Renal cortical epithelial cell (primary cell): ENCODE data around the gene SLC9A9. TPM values are rescaled to one million over a fixed set of nuclear protein-coding genes. Genes with fewer than 3 reads are reported as not detected.

Experiments
- DNase-seq: peaks from one replicate; pipeline ENCODE4 v3.0.0-alpha.2; 2011; ENCODE audit warnings: low read depth
- total RNA-seq: library from RNA; depleted of rRNA; stranded (reverse); fragments of >200 nt; gene quantifications from 2 replicates; pipeline ENCODE4 v1.2.3, GENCODE V29; 2014

SLC9A9 gene
- total RNA-seq, 1 donor from 2014 or later = 1.0 TPM

- no peak for DNase-seq
Observed at GRCh38 chr3:143843587-143843986, 4.7 kb downstream of the SLC9A9 start.

DNA sequence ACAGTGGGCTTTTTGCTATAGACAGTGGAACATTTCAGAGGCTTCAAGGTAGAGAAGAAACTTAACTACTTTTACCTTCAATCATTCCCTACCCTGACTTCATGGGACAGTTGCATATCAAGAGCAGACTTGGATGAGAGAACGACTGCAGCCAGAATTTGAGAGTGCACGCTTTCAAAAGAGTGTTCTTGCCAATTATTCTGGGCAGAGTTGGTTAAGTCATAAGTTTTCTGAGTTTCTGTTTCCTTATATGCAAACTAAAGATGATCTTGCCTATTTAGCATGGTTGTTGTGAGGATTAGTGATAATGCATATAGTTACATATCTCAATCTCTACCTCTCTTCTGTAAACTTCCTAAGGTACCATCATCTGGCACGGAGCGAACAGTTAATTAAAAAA lies 7.6 kb downstream of the SLC9A9 start:
- no peak for DNase-seq

GRCh38 chr3:143839980-143840379 lies 8.3 kb downstream of the SLC9A9 start:
- DNase-seq = no peak

DNA sequence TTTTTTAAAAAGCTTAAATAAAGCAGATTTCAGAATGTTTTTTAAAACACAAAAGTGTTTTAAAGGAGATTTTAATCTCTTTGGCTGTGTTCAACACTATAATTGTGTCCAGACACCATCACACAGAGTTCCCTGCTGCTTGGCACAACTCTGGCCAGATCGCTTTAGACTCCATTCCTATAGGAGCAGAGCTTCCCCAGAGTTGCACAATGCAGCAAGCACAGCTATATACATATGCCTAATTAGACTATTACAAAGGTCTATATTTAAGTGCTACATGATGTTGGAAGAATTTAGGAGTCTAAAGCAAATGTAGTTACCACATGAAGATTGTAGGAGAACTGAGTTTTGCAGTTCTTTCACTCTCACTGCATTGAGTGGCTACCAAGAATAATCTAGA lies 11.2 kb downstream of the SLC9A9 start:
- no peak for DNase-seq

DNA sequence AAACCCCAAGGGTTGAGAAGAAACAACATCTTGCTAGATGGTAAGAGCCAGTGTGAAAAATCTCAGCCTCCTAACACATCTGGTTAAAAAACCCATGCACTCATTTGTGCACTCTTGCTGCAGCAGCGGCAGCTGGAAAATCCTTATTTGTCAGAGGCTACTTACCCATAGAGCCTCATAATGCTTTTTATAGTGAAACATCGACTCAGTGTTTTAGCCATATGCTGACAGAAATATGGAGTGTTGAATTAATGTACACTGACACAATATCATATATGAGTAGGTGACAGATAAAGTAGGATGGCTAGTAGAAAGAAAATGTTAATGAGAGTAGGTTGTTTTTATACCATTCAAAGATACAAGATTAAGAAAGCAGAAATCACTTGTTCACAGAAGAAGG lies 13.0 kb downstream of the SLC9A9 start:
- no peak for DNase-seq

- DNase-seq = peak; percentile 89
Observed at GRCh38 chr3:143832433-143832832, 15.8 kb downstream of the SLC9A9 start.

DNA sequence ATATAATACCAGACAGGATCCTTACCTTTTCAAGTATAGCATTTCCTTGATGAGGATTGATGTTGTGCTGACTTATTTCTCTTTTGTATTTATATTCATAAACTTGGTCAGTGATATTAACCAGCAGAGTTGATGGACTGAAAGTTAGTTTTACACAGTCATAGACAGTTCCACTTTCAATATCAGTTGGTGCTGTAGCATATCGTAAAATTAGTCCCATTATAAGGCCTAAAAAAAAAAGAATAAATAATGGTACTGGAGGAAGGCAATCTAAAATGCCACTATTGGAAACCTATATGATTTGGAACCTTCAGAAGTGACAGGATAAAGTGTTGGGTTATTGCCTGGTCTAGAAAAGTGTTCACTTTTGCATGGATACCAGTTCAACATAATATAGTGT lies 16.3 kb downstream of the SLC9A9 start:
- no peak for DNase-seq

GRCh38 chr3:143831208-143831607 lies 17.1 kb downstream of the SLC9A9 start:
- DNase-seq = peak; percentile 42

DNA sequence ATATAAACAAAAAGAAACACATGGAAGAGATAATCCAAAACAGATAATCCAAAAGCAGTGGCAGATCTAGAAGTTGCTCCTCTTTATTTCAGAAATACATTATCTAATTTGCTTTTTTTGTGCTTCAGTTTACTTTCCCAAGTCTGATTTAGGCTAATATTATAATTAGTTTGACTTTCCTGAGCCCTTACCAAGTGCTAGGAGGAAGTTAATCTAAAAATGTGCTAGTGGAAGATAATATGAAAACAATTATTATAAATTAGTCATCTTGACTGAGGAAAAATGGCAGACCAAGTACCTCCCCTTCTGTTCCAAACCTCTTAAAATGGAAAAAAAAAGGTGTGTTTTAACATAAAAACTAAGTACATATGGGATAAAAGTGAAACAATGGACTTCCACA lies 17.5 kb downstream of the SLC9A9 start:
- DNase-seq = no peak

- peak; percentile 41 for DNase-seq
Observed at GRCh38 chr3:143830063-143830462, 18.2 kb downstream of the SLC9A9 start.

GRCh38 chr3:143827425-143827824 lies 20.8 kb downstream of the SLC9A9 start:
- DNase-seq = no peak

DNA sequence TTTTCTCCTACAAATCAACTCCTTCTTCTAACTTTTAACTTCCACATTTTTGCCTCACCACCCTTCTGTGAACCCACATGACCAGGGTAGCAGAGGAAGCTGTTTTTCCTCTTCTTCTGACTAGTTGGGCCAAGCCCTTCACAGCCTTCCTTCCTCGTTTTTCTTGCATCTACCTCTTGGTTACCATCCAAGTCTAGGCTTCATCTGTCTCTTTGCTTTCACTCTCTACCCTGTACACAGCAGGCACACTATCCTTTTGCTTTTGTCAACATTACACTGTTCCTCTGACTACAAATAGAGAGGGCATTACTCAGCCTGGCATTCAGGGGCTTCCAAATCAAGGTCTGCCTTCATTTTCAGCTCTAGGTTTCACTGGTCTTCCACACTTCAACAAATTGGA lies 22.0 kb downstream of the SLC9A9 start:
- DNase-seq = no peak

DNA sequence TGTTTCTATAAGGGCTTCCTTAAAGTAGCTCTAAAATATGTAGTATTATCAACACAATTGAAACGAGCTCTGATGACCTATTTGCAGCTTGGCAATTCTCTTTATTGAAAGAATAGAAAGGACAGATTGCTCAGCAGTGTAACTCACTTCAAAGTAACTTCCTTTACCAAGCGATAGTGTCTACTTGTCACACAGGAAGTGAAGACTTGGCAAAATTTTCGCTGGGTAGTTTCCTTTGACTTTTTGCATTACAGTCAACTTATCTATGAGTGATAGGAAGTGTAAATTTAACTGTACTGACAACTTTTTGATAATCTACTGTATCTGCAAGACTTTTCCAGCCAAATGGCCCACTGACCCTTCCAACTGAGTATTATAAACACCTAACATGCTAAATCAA lies 22.8 kb downstream of the SLC9A9 start:
- no peak for DNase-seq

DNA sequence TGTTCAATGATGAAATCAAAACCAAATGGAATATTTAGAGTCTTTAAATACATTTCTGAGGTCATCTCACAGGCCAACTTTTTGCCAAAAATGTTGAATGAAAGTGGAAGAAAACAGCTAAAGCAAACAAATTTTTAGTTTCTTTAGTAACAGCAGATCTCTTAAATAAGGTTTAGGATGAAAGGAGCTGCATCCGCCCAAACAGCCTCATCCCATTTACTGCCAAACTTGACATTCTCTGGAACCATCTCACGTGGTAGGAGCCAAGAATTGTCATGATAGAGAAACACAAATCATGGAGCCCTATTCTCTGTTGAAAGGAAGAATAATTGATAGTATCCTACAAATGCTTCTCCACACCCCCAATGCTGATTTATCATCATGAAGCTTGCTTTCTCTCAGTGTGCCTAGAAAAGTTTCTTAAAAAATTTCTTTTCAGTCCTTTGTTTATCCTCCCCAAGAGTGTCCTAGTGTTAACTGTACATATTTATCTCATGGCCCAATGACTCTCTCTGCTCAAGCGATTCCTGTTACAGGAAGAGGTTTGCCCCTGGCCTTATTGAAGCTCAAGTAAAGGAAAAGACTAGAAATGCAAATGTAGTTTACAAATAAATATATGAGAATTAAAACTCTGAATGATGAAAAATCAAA lies 23.4 kb downstream of the SLC9A9 start:
- no peak for DNase-seq

DNA sequence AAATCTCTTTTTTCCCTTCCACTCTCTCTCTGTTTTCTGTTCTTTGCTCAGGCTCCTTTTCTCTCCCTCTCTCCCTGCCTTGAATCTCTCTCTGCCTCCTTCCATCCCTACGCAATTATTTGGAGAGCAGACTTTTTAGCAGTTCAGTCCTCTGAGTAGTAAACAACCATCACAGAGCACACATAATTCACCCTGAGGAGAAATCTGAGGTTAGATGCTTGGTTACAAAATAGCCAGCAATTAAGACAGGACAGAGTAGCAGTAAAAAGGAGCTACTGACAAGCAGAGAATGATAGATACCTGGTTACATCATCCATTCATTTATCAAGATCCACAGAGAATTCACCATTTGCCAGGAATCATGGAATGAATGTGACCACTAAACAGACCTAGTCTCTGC lies 25.5 kb downstream of the SLC9A9 start:
- DNase-seq = no peak

- no peak for DNase-seq
Observed at GRCh38 chr3:143822374-143822773, 25.9 kb downstream of the SLC9A9 start.

DNA sequence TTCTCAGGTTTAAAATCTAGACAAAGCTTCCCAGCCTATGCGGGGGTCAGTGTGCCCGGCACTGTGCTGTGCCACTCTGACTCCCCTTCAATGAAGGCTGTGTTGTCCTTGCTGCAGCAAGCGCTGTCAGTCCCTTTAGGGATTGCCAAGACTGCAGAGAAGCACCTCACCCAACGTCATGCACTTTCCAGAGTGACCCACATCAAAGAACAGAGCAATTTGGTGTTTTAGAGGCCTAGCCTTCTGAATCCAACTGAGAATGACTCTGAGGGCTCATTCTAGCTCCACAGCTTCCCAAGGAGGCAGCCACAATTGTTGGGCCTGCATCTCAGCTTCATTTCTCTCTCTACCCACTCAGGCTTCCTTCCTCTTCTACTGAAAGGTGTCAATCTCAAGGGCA lies 26.4 kb downstream of the SLC9A9 start:
- DNase-seq = no peak

DNA sequence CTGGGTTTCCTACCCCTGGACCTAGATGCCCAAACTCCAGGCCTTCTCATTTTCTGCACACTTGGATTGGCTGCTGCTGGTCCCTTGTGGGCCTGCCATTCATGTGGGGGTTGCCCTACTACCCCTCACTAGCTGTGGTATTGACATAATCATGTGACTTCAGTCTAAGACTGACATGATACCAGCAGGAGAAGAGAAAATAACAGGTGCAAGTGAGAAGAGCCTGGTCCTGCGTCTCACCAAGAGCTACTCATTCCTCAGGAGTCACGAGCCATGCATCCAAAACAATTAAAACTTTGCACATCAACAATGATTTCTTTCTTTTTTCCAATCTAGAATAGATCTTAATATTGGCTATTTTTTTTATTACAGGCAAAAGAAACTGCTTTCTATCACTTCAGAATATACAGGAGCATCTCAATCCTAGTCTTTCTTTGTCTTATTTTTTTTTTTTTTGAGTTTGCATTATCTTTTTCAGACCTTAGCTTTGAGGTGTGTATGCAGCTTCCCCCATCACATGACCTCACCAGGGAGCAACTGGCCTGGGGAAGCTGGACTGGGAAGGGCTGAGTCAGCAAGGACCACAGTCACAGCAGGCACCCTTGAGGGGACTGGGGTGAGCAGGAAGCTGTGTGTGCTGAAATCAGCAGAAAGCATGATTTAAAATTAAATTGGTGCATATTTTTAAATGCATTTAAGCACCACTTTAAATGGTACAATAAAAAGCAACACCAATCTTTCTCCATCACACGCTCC lies 27.6 kb downstream of the SLC9A9 start:
- peak; percentile 15 for DNase-seq

GRCh38 chr3:143819890-143820289 lies 28.4 kb downstream of the SLC9A9 start:
- no peak for DNase-seq

DNA sequence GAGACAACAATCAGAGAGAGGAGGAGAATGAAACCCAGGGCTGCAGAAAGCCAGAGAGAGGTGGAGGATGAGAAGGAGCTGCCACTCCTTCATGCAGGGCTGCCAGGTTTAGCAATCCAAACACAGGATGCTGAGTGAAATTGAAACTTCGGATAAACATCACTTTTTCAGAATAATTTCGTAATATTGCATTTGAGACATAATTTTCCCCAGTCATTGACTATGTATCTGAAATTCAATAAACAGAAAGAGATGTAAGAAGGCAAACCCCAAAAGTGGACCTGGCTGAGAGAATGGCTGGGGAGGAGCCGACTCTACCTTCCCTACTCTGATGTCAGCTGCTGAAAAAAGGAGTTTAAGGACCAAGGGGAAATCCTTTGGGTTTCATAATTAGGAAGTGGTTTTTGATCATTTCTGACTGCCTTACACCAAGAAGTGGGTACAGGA lies 33.8 kb downstream of the SLC9A9 start:
- no peak for DNase-seq

DNA sequence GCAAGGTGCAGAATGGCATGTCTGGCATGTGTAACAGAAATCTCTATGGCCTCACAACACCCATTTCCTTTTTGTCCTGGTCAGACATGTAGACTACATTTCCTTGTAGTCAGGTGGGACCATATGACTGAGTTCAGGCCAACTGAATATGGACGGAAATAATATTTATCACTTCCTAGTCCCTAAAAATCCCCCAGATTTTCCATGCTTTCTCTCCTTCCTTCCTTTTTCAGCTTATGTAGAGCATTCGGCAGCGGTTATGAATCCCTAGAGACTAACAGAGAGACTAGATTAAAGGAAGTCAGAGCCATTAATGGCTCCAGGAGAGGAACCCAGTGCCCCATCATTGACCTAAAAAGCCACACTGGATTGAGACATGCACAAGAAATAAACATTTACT lies 35.8 kb downstream of the SLC9A9 start:
- no peak for DNase-seq

DNA sequence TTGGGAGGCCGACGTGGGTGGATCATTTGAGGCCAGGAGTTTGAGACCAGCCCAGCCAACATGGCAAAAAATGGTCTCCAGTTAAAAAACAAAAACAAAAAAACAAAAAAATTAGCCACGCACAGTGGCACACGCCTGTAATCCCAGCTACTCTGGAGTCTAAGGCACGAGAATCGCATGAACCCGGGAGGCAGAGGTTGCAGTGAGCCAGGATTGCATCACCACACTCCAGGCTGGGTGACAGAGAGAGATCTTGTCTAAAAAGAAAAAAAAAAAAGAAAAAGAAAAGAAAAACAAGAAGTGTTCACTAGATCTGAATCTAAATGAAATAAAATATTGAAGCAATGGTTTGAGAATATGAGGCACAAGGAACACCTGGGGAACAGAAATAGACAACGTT lies 36.7 kb downstream of the SLC9A9 start:
- no peak for DNase-seq

- no peak for DNase-seq
Observed at GRCh38 chr3:143810953-143811265, 37.4 kb downstream of the SLC9A9 start.
